GM19035 (cell line): ENCODE data around the gene TOX2.

Experiments
- ATAC-seq: cut with Tn5 transposase; IDR thresholded peaks from one replicate; pipeline ENCODE4 v1.9.1; 2021; ENCODE audit not compliant: unreplicated experiment

TOX2 gene

DNA sequence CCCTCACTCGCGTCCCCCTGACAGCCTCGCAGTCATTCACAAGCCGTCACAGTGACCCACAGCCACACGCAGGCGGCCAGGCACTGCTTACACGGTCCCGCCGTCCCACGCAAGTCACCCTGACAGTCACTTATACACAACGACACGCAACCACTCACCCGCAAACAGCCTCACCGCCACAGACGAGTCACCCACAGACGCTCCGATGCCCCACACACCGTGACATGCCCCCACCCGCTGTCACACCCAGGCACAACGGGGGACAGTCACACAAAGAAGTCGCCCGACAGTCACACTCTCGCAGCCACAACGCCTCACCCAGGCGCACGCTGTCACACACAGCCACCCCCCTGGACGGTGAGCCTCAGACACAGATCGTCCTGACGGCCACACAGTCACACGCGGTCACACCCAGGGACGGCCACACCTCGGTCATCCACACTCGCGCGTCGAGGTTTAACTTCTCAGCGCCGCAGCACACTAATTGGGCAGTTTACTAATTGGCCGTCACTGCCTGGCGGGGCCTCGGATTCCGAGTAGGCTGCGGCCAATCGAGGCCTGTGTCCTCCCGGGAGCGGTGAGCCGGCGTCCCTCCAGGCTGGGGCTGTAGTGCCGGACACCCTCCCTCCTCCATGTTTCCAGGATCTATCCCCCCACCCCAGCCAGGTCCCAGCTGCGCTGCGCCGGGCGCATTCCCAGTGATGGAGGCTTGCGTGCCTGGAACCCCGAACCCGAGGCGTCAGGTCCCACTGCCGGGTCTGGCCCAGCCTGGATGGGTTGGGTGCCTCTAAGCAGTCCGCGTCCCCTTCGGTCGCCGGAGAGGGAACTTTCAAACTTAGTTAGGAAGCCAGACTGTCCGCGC lies 790 bp downstream of the TOX2 start:
- peak; percentile 18 for ATAC-seq

GRCh38 chr20:43916073-43916880 lies 1.6 kb downstream of the TOX2 start:
- ATAC-seq = no peak

DNA sequence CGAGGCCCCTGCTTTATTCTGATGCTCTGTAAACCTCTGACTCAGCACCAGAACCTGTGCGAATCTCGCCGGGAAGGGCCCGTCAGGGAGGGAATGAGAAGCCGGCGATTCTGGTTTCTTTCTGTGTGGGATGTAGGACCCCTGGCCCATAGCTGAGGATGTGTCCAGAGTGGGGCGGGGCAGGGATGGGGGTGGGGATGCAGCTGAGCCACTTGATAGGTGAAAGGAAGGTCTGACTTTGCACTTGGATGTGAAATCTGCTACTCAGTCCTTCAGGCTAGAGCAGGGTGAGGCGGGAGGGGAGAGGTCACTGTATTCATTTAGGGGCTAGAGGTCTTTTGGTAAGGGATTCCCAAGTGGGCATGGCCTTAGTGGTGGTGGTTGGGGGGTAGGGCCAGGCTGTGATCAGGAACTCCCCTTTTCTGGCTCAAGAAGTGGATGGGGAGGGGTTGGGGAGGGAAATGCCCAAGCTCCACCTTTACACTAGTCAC lies 2.3 kb downstream of the TOX2 start:
- ATAC-seq = no peak

GRCh38 chr20:43917380-43917779 lies 2.7 kb downstream of the TOX2 start:
- ATAC-seq = no peak

GRCh38 chr20:43919686-43920403 lies 5.2 kb downstream of the TOX2 start:
- no peak for ATAC-seq

- ATAC-seq = no peak
Measured at GRCh38 chr20:43920797-43921196, 6.1 kb downstream of the TOX2 start.

DNA sequence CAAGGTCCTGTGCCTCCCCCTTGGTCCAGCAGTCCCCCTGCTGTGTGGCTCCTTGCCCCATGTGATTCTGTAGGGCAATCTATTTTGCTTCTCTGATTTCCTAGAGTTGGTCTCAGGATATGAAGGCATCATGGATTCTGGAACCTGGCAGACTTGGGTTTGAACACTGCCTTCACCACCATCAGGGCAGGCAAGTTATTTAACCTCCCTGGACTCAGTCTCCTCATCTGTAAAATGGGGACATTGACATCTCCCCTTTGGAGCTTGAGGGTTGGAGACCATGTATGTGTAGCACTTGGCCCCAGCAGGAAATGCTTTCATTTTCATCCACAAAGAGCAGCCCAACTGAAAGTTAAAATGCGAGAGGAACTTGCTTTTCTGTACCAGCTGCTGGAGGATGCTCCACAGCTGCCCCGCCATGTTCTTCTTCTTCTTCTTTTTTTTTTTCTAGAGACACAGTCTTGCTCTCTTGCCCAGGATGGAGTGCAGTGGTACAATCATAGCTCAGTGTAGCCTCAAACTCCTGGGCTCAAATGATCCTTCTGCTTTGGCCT lies 6.7 kb downstream of the TOX2 start:
- ATAC-seq = no peak

GRCh38 chr20:43922614-43923013 lies 8.0 kb downstream of the TOX2 start:
- ATAC-seq = no peak

DNA sequence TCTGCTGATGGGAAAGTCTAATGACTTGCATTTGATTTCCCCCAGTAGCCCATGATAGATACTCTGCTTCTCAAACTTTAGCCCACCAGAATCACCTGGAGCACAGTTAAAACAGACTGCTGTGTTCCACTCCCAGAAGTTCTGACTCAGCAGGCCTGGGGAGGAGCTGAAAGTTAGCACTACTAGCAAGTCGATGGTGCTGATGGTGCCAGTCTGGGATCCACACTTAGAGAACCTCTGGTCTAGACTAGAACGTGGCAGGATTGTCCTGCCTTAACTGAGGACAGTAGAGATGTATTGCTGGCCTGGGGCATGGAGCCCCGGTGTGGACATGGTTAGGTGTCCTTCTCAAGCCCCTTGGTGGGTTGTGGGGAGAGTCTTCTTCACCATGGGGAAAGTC lies 8.7 kb downstream of the TOX2 start:
- no peak for ATAC-seq

- no peak for ATAC-seq
Measured at GRCh38 chr20:43923917-43924316, 9.3 kb downstream of the TOX2 start.

- ATAC-seq = no peak
Measured at GRCh38 chr20:43925215-43925614, 10.6 kb downstream of the TOX2 start.

GRCh38 chr20:43925801-43926200 lies 11.1 kb downstream of the TOX2 start:
- no peak for ATAC-seq

GRCh38 chr20:43926287-43927050 lies 11.8 kb downstream of the TOX2 start:
- ATAC-seq = no peak

DNA sequence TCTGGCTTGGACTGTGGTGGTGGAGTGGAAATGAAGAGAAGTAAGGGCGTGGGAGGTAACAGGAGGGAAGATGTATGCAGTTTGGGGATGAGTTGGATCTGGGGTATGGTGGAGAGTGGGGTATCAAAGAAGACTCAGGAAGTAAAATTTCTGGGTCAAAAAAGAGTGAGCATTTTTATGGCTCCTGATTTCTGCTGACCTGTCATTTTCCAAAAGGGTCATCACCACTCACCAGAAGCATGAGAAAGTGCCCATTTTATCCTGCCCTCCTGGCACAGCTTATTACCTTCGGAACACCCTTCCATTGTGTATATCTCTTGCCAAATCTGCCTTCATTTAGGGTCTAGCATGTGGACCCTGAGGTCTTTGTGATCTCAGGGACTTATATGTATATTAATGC lies 17.3 kb downstream of the TOX2 start:
- ATAC-seq = no peak

GRCh38 chr20:43934833-43935232 lies 20.2 kb downstream of the TOX2 start:
- no peak for ATAC-seq

GRCh38 chr20:43936104-43936770 lies 21.6 kb downstream of the TOX2 start:
- ATAC-seq = no peak

- no peak for ATAC-seq
Measured at GRCh38 chr20:43936805-43937204, 22.2 kb downstream of the TOX2 start.

- no peak for ATAC-seq
Measured at GRCh38 chr20:43937591-43937990, 22.9 kb downstream of the TOX2 start.

DNA sequence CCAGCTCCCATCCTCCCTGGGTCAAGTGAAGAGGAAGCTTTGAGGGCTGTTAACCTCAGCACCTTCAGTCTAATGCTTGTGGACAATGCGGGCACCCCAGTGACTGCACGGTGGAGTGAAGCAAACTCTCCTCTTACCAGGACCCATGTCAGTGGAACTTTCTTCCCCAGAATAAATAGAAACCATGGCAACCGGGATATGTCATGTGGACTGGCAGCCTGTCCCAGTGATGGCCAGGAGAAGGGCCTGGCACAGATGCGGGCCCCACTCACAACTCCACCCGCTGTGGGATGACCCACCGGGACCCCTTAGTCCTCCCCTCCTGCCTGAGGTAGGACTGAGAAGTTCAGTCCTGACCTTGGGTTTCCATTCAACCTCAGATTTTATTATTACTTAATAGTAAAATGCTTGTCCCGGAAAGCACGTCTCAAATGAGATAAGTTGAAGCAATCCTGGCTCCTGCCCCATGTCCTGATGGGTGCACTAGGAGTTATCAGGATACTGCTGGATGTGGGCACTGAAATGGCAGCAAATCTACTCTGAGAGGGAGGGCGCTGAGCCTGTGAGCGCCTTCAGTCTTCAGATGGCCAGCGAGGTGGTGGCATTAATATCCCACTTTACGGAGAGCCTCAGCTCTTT lies 23.5 kb downstream of the TOX2 start:
- ATAC-seq = no peak
